Measurements from ENCODE around the gene MVB12B. TPM values are rescaled to one million over a fixed set of nuclear protein-coding genes. Genes with fewer than 3 reads are reported as not detected.

Gene MVB12B
- total RNA-seq, 1 donor from 2014 or later = 12.8 TPM

GRCh38 chr9:126294331-126295081, 32.1 kb upstream of the MVB12B start:
- Histone ChIP-seq H3K9ac (ENCODE audit: low read length) (no peak overlapping the region), H3K4me2 (ENCODE audit: low read length) (no peak overlapping the region), H3K27ac (ENCODE audit: low read depth, low read length) (no peak overlapping the region), H3K4me1 (ENCODE audit: insufficient read depth, low read length) (no peaks in the 10 kb centered on the region), H3K79me2 (ENCODE audit: insufficient read depth, low read length) (no peaks in the 10 kb centered on the region), H4K20me1 (ENCODE audit: insufficient read depth, low read length) (no peaks in the 10 kb centered on the region), H3K9me3 (ENCODE audit: insufficient read depth, low read depth, low read length) (no peaks in the 10 kb centered on the region), H3K36me3 (ENCODE audit: insufficient read depth, low read length) (no peaks in the 10 kb centered on the region), H2AFZ (ENCODE audit: low read depth, low read length) (no peak overlapping the region), H3K4me3 (ENCODE audit: insufficient read depth, low read depth, low read length) (no peak overlapping the region), H3K27me3 (ENCODE audit: insufficient read depth, low read length) (peaks cover 2% of the 10 kb centered on the region)
- Mint-ChIP-seq H3K4me1 (ENCODE audit: low read depth, unreplicated experiment) (no peaks in the 10 kb centered on the region), H3K4me3 (ENCODE audit: unreplicated experiment) (no peak overlapping the region), H3K27ac (ENCODE audit: unreplicated experiment) (no peak overlapping the region), H3K36me3 (ENCODE audit: low read depth, unreplicated experiment) (no peaks in the 10 kb centered on the region), H3K9me3 (ENCODE audit: unreplicated experiment) (peaks cover 2% of the 10 kb centered on the region), H3K27me3 (ENCODE audit: low read depth, unreplicated experiment) (peaks cover 18% of the 10 kb centered on the region)
- FAIRE-seq (no peak), DNase-seq (ENCODE audit: low read depth) (no peak)
- TF ChIP-seq, protein P1, sequence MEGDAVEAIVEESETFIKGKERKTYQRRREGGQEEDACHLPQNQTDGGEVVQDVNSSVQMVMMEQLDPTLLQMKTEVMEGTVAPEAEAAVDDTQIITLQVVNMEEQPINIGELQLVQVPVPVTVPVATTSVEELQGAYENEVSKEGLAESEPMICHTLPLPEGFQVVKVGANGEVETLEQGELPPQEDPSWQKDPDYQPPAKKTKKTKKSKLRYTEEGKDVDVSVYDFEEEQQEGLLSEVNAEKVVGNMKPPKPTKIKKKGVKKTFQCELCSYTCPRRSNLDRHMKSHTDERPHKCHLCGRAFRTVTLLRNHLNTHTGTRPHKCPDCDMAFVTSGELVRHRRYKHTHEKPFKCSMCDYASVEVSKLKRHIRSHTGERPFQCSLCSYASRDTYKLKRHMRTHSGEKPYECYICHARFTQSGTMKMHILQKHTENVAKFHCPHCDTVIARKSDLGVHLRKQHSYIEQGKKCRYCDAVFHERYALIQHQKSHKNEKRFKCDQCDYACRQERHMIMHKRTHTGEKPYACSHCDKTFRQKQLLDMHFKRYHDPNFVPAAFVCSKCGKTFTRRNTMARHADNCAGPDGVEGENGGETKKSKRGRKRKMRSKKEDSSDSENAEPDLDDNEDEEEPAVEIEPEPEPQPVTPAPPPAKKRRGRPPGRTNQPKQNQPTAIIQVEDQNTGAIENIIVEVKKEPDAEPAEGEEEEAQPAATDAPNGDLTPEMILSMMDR (IDR thresholded peaks at IDR 0.05; ENCODE audit: insufficient read depth, low read depth, low read length) = no peak
- no peak for TF ChIP-seq EZH2 (IDR thresholded peaks at IDR 0.05; ENCODE audit: insufficient read depth, low read length)

GRCh38 chr9:126295082-126295477, 31.5 kb upstream of the MVB12B start:
- no peak overlapping the region for H3K4me3 ChIP-seq (ENCODE audit: insufficient read depth, low read depth, low read length)
- no peak for TF ChIP-seq EZH2 (IDR thresholded peaks at IDR 0.05; ENCODE audit: insufficient read depth, low read length)
- no peak overlapping the region for H2AFZ ChIP-seq (ENCODE audit: low read depth, low read length)
- H4K20me1 ChIP-seq (ENCODE audit: insufficient read depth, low read length) = no peaks in the 10 kb centered on the region
- no peaks in the 10 kb centered on the region for H3K36me3 Mint-ChIP-seq (ENCODE audit: low read depth, unreplicated experiment)
- H3K9ac ChIP-seq (ENCODE audit: low read length) = no peak overlapping the region
- H3K4me1 ChIP-seq (ENCODE audit: insufficient read depth, low read length) = no peaks in the 10 kb centered on the region
- no peaks in the 10 kb centered on the region for H3K79me2 ChIP-seq (ENCODE audit: insufficient read depth, low read length)
- DNase-seq (ENCODE audit: low read depth) = no peak
- no peaks in the 10 kb centered on the region for H3K9me3 ChIP-seq (ENCODE audit: insufficient read depth, low read depth, low read length)
- no peaks in the 10 kb centered on the region for H3K4me1 Mint-ChIP-seq (ENCODE audit: low read depth, unreplicated experiment)
- H3K4me3 Mint-ChIP-seq (ENCODE audit: unreplicated experiment) = no peak overlapping the region
- H3K27me3 ChIP-seq (ENCODE audit: insufficient read depth, low read length) = peaks cover 2% of the 10 kb centered on the region
- no peak overlapping the region for H3K27ac ChIP-seq (ENCODE audit: low read depth, low read length)
- no peak for FAIRE-seq
- no peak overlapping the region for H3K4me2 ChIP-seq (ENCODE audit: low read length)
- H3K27ac Mint-ChIP-seq (ENCODE audit: unreplicated experiment) = no peak overlapping the region
- H3K36me3 ChIP-seq (ENCODE audit: insufficient read depth, low read length) = no peaks in the 10 kb centered on the region
- peaks cover 2% of the 10 kb centered on the region for H3K9me3 Mint-ChIP-seq (ENCODE audit: unreplicated experiment)
- peaks cover 18% of the 10 kb centered on the region for H3K27me3 Mint-ChIP-seq (ENCODE audit: low read depth, unreplicated experiment)

DNA sequence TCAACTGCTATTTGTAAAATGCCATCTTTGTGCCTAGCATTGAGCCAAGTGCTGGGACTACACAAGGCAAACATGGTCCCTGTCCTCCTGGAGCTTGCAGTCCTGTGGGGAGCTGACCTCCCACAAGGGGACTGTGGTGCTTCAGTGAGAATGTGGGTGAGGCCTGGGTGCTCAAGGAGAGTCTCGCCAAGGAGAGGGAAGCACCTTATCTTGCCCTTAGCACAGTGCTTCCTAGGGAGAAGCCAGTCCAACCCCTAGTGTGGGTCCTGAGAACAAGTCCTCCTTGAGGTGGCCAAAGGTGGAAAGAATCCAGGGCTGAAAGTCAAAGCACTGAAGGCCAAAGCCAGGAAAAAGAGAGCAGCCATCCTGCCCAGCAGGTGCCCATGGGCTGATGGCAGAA, 31.1 kb upstream of the MVB12B start:
- Mint-ChIP-seq H3K4me3 (ENCODE audit: unreplicated experiment) (no peak overlapping the region), H3K27ac (ENCODE audit: unreplicated experiment) (no peak overlapping the region), H3K27me3 (ENCODE audit: low read depth, unreplicated experiment) (peaks cover 18% of the 10 kb centered on the region), H3K9me3 (ENCODE audit: unreplicated experiment) (peaks cover 2% of the 10 kb centered on the region), H3K36me3 (ENCODE audit: low read depth, unreplicated experiment) (no peaks in the 10 kb centered on the region), H3K4me1 (ENCODE audit: low read depth, unreplicated experiment) (no peaks in the 10 kb centered on the region)
- Histone ChIP-seq H3K27me3 (ENCODE audit: insufficient read depth, low read length) (peaks cover 2% of the 10 kb centered on the region), H3K4me3 (ENCODE audit: insufficient read depth, low read depth, low read length) (no peak overlapping the region), H3K4me2 (ENCODE audit: low read length) (no peak overlapping the region), H3K9me3 (ENCODE audit: insufficient read depth, low read depth, low read length) (no peaks in the 10 kb centered on the region), H3K9ac (ENCODE audit: low read length) (no peak overlapping the region), H3K4me1 (ENCODE audit: insufficient read depth, low read length) (no peaks in the 10 kb centered on the region), H3K79me2 (ENCODE audit: insufficient read depth, low read length) (no peaks in the 10 kb centered on the region), H4K20me1 (ENCODE audit: insufficient read depth, low read length) (no peaks in the 10 kb centered on the region), H3K36me3 (ENCODE audit: insufficient read depth, low read length) (no peaks in the 10 kb centered on the region), H2AFZ (ENCODE audit: low read depth, low read length) (no peak overlapping the region), H3K27ac (ENCODE audit: low read depth, low read length) (no peak overlapping the region)
- DNase-seq (ENCODE audit: low read depth) (no peak), FAIRE-seq (no peak)
- TF ChIP-seq EZH2 (IDR thresholded peaks at IDR 0.05; ENCODE audit: insufficient read depth, low read length) = no peak
- TF ChIP-seq, protein P1 (IDR thresholded peaks at IDR 0.05; ENCODE audit: insufficient read depth, low read depth, low read length) = no peak

Measured in astrocyte (in vitro differentiated cells and primary cell).